HL-60 (cell line): ENCODE measurements around the gene SRRD.

Experiments used
- DNase-seq, 2 experiments: peaks; one replicate each; pipeline ENCODE4 v3.0.0-alpha.2; 2010 to 2020; ENCODE audit warnings: low read depth in 1 of 2, low spot score in 1 of 2
- H3K27ac ChIP-seq: fragments of 250-450 bp; sonication (Bioruptor Pico); replicated peaks from 2 replicates; pipeline ENCODE4 v1.5.1; 2020; ENCODE audit warnings: mild to moderate bottlenecking, moderate library complexity
- H3K27me3 ChIP-seq: fragments of 250-450 bp; sonication (Bioruptor Pico); 2 replicates; pipeline ENCODE4 v1.5.1; 2021; ENCODE audit warnings: mild to moderate bottlenecking, moderate library complexity; ENCODE audit not compliant: insufficient read depth, poor library complexity, severe bottlenecking
- H3K4me3 ChIP-seq: replicated peaks from 2 replicates; pipeline ENCODE4 v1.5.1; 2011; ENCODE audit warnings: mild to moderate bottlenecking, control low read depth, low read length; ENCODE audit not compliant: insufficient read depth
- GABPA ChIP-seq: IDR thresholded peaks from 2 replicates; pipeline ENCODE4 v1.6.1; 2012; ENCODE audit warnings: low read depth
- POLR2AphosphoS5 ChIP-seq: IDR thresholded peaks from 2 replicates; pipeline ENCODE4 v1.6.1; 2012; ENCODE audit warnings: low read depth
- REST ChIP-seq: IDR thresholded peaks from 2 replicates; pipeline ENCODE4 v1.6.1; 2012; ENCODE audit warnings: low read depth; ENCODE audit not compliant: insufficient replicate concordance
- SPI1 ChIP-seq: IDR thresholded peaks from 2 replicates; pipeline ENCODE4 v1.6.1; 2012; ENCODE audit warnings: low read depth, mild to moderate bottlenecking, borderline replicate concordance
- TF ChIP-seq, protein P1 (sequence below): IDR thresholded peaks from one replicate; pipeline ENCODE4 v1.5.1; 2011; ENCODE audit warnings: low read length, control low read depth, inconsistent platforms; ENCODE audit not compliant: insufficient read depth

The SRRD gene

GRCh38 chr22:26541167-26541819 lies 57.6 kb downstream of the SRRD start:
- Histone ChIP-seq H3K27ac (no peak overlapping the region), H3K27me3 (no peaks in the 10 kb centered on the region), H3K4me3 (no peak overlapping the region)
- DNase-seq: no peak
- TF ChIP-seq, protein P1, sequence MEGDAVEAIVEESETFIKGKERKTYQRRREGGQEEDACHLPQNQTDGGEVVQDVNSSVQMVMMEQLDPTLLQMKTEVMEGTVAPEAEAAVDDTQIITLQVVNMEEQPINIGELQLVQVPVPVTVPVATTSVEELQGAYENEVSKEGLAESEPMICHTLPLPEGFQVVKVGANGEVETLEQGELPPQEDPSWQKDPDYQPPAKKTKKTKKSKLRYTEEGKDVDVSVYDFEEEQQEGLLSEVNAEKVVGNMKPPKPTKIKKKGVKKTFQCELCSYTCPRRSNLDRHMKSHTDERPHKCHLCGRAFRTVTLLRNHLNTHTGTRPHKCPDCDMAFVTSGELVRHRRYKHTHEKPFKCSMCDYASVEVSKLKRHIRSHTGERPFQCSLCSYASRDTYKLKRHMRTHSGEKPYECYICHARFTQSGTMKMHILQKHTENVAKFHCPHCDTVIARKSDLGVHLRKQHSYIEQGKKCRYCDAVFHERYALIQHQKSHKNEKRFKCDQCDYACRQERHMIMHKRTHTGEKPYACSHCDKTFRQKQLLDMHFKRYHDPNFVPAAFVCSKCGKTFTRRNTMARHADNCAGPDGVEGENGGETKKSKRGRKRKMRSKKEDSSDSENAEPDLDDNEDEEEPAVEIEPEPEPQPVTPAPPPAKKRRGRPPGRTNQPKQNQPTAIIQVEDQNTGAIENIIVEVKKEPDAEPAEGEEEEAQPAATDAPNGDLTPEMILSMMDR: no peak
- TF ChIP-seq SPI1 (no peak), GABPA (no peak), POLR2AphosphoS5 (no peak), REST (no peak)

DNA sequence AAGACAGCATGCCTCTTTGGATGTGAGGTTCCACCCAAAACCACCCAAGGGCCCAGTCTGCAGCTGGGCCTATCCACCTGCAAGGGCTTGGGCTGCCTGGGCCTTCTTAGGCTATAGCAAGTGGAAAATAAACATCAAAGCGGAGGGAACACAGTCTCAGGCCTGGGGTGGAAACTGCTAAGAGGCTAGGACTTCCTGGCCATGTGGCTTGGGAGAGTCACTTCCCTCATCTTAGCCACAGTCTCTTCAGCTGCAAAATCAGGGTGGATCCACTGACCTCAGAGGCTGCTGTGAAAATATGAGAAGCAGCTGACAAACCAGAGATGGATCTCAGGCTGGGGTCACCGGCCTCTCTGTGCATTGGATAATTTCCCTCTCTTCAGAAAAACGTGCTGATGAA lies 59.2 kb downstream of the SRRD start:
- H3K27ac ChIP-seq: peak overlapping the region; percentile 48
- peak; percentile 24 to 78 for DNase-seq

More for the DNA sequence above, 59.2 kb downstream of the SRRD start:
- H3K4me3 ChIP-seq: no peak overlapping the region
- TF ChIP-seq, protein P1: no peak
- TF ChIP-seq GABPA (no peak), SPI1 (peak; percentile 73), POLR2AphosphoS5 (peak; percentile 47; the same call in 1 of the 2 replicates)
- H3K27me3 ChIP-seq: no peaks in the 10 kb centered on the region
